Left ventricle myocardium inferior (tissue), 1 donor: ENCODE results near the gene EEF1A2. TPM values are rescaled to one million over a fixed set of nuclear protein-coding genes. Genes with fewer than 3 reads are reported as not detected.

ENCODE experiments used
- DNase-seq: peaks from one replicate; pipeline ENCODE4 v3.0.0-alpha.2; 2020
- H3K27ac ChIP-seq: fragments of 200-600 bp; replicated peaks from 2 replicates; pipeline ENCODE4 v1.8.0; 2021
- H3K27me3 ChIP-seq: fragments of 200-600 bp; 2 replicates; pipeline ENCODE4 v1.8.0; 2021; ENCODE audit warnings: low read depth
- H3K36me3 ChIP-seq: fragments of 200-600 bp; 2 replicates; pipeline ENCODE4 v1.8.0; 2021
- H3K4me1 ChIP-seq: fragments of 200-600 bp; 2 replicates; pipeline ENCODE4 v1.8.0; 2021
- H3K4me3 ChIP-seq: fragments of 200-600 bp; 2 replicates; pipeline ENCODE4 v1.8.0; 2021; ENCODE audit warnings: mild to moderate bottlenecking, moderate library complexity
- H3K9me3 ChIP-seq: fragments of 200-600 bp; replicated peaks from 2 replicates; pipeline ENCODE4 v1.8.0; 2021
- intact Hi-C: fragments of 100-400 bp; cut with micrococcal nuclease; formaldehyde crosslinking; loops from one replicate; pipeline ENCODE4 v1.11.0; 2022
- total RNA-seq: library from RNA; stranded (reverse); fragmentation: NEBNext Ultra II Directional; extraction: Animal tissue kit (Norgen Biotek cat#: 25700); gene quantifications from one replicate; pipeline ENCODE4 v1.2.1, GENCODE V29; 2021
- TF ChIP-seq, protein P1 (sequence below): fragments of 200-600 bp; IDR thresholded peaks from 2 replicates; pipeline ENCODE4 v1.8.0; 2021; ENCODE audit warnings: antibody characterized with exemption, mild to moderate bottlenecking, borderline replicate concordance
- donor health status: DM: no; HTN: yes; CAD: no; lungs with severe emphysema.

The EEF1A2 gene
- total RNA-seq, 1 donor from 2014 or later: 1,286 TPM

DNA sequence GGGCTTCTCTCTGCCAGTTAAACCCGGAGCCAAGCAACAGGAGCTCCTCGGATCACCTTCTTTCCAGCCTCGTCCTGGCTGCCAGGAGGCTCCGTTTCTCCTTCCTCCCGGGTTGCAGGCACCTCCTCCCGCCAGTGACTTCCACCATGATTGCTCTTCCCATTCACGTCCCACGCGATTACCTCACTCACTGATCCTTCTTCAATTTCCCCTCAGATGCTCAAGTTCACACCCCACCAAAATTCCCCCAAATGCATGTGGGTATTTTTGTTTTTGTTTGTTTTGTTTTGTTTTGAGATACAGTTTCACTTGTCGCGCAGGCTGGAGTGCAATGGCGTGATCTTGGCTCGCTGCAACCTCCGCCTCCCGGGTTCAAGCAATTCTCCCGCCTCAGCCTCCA lies 51.6 kb downstream of the EEF1A2 start:
- intact Hi-C loops: no loop called here
- no peaks in the 10 kb centered on the region for H3K4me1 ChIP-seq
- DNase-seq: no peak
- H3K36me3 ChIP-seq: no peaks in the 10 kb centered on the region
- H3K27ac ChIP-seq: no peak overlapping the region
- TF ChIP-seq, protein P1, sequence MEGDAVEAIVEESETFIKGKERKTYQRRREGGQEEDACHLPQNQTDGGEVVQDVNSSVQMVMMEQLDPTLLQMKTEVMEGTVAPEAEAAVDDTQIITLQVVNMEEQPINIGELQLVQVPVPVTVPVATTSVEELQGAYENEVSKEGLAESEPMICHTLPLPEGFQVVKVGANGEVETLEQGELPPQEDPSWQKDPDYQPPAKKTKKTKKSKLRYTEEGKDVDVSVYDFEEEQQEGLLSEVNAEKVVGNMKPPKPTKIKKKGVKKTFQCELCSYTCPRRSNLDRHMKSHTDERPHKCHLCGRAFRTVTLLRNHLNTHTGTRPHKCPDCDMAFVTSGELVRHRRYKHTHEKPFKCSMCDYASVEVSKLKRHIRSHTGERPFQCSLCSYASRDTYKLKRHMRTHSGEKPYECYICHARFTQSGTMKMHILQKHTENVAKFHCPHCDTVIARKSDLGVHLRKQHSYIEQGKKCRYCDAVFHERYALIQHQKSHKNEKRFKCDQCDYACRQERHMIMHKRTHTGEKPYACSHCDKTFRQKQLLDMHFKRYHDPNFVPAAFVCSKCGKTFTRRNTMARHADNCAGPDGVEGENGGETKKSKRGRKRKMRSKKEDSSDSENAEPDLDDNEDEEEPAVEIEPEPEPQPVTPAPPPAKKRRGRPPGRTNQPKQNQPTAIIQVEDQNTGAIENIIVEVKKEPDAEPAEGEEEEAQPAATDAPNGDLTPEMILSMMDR: no peak
- H3K27me3 ChIP-seq: peaks cover 46% of the 10 kb centered on the region
- no peak overlapping the region for H3K4me3 ChIP-seq
- no peaks in the 10 kb centered on the region for H3K9me3 ChIP-seq

DNA sequence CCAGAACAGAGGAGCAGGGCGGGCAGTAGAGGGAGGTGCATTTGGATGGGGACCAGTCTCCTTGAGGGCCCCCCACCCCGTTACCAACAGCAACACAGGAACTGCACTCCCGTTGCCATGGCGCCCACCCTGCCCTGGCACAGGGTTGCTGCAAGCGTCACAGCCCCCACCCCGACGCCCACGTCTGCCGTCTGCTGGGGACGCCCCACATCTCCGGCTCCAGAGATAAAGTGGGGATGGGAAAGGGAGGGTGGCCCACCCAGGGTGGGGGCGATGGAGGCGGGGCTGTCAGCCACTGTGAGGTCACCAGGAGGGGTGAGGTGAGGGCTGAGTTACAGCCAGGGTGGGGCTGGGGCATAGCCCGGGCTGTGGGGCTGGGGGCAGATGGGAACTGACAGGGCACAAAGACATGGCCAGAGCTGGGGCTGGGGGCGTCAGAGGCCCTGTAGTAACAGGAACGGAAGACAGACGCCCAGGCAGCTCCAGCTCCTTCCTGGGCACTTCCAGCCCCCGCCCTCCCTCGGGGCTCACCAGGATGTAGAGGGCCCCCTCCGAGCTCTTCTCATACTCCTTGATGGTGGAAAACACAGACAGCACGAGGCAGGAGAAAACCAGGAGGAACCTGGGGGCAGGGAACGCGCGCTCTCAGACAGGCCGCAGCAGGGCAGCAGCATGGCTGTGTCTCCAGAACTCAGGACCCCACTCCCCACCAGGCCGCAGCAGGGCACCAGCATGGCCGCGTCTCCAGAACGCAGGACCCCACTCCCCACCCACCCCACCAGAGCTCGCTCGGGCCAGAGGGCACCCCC lies 52.5 kb downstream of the EEF1A2 start:
- intact Hi-C loops: no loop called here
- Histone ChIP-seq H3K27ac (no peak overlapping the region), H3K4me1 (no peaks in the 10 kb centered on the region), H3K36me3 (no peaks in the 10 kb centered on the region), H3K9me3 (no peaks in the 10 kb centered on the region), H3K27me3 (peaks cover 38% of the 10 kb centered on the region), H3K4me3 (no peak overlapping the region)
- TF ChIP-seq, protein P1: no peak
- DNase-seq: no peak

DNA sequence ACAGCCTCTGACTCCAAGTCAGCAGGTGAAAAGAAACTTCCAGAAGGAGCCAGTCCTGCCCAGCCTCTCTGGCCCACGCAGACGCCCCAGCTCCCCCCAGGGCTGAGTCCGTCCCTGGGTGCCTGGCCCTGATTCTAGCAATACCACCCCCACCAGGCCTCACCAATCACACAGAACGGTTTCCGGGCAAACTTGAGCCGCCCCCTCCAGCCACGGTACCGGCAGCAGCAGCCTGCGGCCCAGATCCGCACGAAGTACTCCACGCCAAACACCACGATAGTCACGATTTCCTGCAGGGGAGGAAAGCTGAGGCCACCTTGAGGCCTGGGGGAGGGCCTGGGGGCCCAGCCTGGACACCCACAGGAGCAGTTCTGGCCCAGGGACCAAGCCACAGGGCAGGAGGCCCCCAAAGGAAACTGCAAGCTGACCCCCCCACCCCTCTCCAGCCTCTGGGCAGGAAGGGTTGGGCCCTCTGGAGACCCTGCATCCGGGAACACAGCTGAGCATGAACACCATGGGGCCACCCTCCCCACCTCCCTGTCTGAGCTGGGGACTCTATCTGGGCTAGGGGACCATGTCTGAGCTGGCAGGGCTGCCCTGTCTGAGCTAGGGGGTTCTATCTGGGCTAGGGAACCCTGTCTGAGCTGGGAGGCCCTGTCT lies 53.7 kb downstream of the EEF1A2 start:
- TF ChIP-seq, protein P1: no peak
- DNase-seq: no peak
- H3K9me3 ChIP-seq: no peaks in the 10 kb centered on the region
- intact Hi-C loops: no loop called here
- peak overlapping the region; percentile 36 for H3K27ac ChIP-seq
- no peaks in the 10 kb centered on the region for H3K4me1 ChIP-seq
- H3K36me3 ChIP-seq: no peaks in the 10 kb centered on the region
- peak overlapping the region; percentile 35 for H3K4me3 ChIP-seq
- H3K27me3 ChIP-seq: peaks cover 39% of the 10 kb centered on the region

DNA sequence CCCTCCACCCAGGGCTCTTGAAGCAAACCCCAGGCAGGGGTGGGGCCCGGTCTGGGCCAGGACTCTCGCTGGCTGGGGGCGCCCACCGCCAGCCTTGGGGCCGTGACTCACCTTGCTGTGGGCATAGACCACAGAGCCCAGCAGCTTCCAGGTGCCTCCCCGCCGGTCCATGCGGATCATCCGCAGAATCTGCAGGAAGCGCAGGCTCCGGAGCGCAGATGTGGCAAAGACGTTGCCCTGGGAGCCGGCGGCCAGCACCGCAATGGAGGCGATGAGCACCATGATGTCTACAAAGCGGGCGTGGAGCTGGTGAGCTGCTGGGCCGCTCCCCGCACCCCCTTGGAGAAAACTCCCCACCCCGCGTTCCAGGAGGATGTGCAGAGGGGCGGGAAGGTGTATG lies 54.3 kb downstream of the EEF1A2 start:
- intact Hi-C loops: no loop called here
- H3K9me3 ChIP-seq: no peaks in the 10 kb centered on the region
- peaks cover 46% of the 10 kb centered on the region for H3K27me3 ChIP-seq
- no peaks in the 10 kb centered on the region for H3K4me1 ChIP-seq
- peak overlapping the region; percentile 36 for H3K27ac ChIP-seq
- TF ChIP-seq, protein P1: no peak
- no peak for DNase-seq
- peak overlapping the region; percentile 35 for H3K4me3 ChIP-seq
- no peaks in the 10 kb centered on the region for H3K36me3 ChIP-seq

DNA sequence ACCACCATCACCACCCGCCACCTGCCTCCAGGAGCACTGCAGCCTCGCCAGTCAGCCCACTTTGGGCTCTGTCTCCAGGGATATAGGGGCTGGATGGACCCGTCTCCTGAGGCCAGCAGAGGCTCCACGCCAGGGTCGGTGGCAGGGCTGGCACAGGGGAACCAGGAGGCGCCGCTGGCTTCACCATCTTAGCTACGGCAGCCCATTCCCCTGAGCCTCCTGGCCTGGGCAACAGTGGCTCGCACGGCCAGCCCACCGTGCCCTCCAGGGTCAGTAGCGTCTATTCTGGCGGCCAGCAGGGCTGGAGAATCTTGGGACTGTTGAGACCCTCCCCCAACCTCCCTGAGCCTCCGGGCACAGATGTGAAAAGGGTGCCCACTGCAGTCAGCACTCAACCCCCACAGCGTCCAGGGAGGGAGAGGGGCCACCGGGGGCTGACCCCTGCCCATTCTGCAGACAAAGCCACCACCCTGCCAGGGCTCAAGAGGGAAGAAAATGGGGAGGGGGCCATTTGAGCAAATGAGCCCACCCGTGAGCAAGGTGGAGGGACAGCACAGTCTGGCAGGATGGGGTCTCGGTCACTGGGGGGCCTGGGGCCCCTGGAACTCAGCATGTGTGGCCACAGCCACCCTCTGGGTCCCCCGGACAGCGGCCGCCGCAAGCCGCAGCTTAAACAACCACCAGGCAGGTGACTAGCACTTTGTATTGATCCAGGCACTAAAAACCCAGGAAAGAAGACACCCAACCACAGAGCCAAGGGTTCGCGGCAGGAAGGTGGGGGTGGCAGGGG lies 55.1 kb downstream of the EEF1A2 start:
- H3K9me3 ChIP-seq: no peaks in the 10 kb centered on the region
- intact Hi-C loops: no loop called here
- H3K27me3 ChIP-seq: peaks cover 41% of the 10 kb centered on the region
- TF ChIP-seq, protein P1: no peak
- H3K36me3 ChIP-seq: no peaks in the 10 kb centered on the region
- no peak overlapping the region for H3K4me3 ChIP-seq
- no peak overlapping the region for H3K27ac ChIP-seq
- no peak for DNase-seq
- H3K4me1 ChIP-seq: no peaks in the 10 kb centered on the region
